ENCODE results near the gene USP24. TPM values are rescaled to one million over a fixed set of nuclear protein-coding genes. Genes with fewer than 3 reads are reported as not detected.

USP24 gene
- total RNA-seq, 1 donor from 2014 or later, result 35.8 TPM

- Histone ChIP-seq H3K4me1 (peaks cover 14% of the 10 kb centered on the region), H3K4me3 (no peak overlapping the region), H3K36me3 (peaks cover 0 to 8% of the 10 kb centered on the region in 2 donors), H3K27me3 (no peaks in the 10 kb centered on the region), H3K9me3 (no peaks in the 10 kb centered on the region), H3K27ac (no peak overlapping the region)
- TF ChIP-seq POLR2AphosphoS5 (IDR thresholded peaks at IDR 0.05; ENCODE audit: insufficient read depth in 1 of 2, low read depth in 1 of 2) (no peak), POLR2A (IDR thresholded peaks at IDR 0.05) (no peak), CTCF (IDR thresholded peaks at IDR 0.05) (no peak)
- DNase-seq (ENCODE audit: extremely low spot score in 2 of 2), result peak in 1 of 2 donors; percentile 95
- intact Hi-C loops (cut with DNase I), result no loop called here
These were observed 152.2 kb downstream of the USP24 start for GRCh38 chr1:55062801-55063576.

DNA sequence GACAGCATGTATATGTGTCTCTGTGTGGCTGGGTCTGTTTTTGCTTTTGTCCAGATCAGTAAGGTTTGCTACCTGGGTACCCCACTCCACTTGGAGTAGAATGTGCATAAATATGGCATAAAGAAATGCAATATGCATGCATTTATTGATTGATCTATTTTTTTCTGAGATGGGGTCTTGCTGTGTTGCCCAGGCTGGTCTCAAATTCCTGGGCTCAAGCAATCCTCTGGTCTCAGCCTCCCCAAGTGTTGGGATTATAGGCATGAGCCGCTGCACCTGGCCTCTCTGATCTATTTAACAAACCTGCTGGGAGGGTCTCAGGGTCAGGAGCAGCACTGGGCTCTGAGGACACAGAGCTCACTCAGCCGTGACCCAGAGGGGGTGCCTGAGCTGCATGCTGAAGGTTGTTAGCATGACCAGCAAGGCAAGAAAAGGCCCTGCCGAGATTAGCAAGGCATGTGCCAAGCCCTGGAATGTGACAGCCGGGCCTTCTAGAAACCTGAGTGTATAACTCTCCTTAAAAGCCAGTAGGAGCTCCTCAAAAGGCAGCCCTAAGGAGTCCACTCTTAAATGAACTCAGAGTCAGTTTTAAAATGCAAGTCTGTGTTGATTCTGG is 153.3 kb downstream of the USP24 start:
- no peak for DNase-seq (ENCODE audit: extremely low spot score in 2 of 2)
- Histone ChIP-seq H3K27me3 (no peaks in the 10 kb centered on the region), H3K36me3 (no peaks in the 10 kb centered on the region), H3K27ac (no peak overlapping the region), H3K9me3 (no peaks in the 10 kb centered on the region), H3K4me3 (no peak overlapping the region), H3K4me1 (peaks cover 14% of the 10 kb centered on the region)
- intact Hi-C loops (cut with DNase I), result no loop called here
- no peak for TF ChIP-seq POLR2AphosphoS5 (IDR thresholded peaks at IDR 0.05; ENCODE audit: insufficient read depth in 1 of 2, low read depth in 1 of 2)
- TF ChIP-seq CTCF (IDR thresholded peaks at IDR 0.05), result no peak
- no peak for TF ChIP-seq POLR2A (IDR thresholded peaks at IDR 0.05)

DNA sequence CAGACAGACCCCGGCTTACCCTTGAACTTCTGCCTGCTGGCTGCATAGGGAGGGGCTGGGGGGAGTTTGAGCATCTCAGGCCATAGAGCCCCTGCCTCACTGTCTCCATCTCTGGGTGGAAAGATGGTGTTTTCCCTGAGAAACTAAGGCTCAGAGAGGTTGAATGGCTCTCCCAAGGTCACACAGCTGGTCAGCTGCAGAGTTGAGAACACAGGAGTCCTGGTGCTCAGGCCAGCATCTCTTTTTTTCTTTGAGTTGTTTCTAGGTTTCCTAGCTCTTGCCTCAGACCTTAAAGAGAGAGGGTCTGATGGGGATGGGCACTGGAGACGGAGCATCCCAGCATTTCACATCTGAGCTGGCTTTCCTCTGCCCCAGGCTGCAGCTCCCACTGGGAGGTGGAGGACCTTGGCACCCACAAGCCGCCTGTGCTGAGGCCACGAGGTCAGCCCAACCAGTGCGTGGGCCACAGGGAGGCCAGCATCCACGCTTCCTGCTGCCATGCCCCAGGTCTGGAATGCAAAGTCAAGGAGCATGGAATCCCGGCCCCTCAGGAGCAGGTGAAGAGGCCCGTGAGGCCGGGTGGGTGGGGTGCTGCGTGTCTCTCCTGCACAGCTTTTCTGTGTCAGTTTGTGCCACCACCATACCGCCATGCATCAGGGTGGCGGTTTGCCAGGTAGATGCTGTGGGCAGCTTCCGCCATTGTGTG is 154.0 kb downstream of the USP24 start:
- H3K27me3 ChIP-seq, result no peaks in the 10 kb centered on the region
- no peak overlapping the region for H3K4me3 ChIP-seq
- H3K27ac ChIP-seq, result no peak overlapping the region
- H3K36me3 ChIP-seq, result no peaks in the 10 kb centered on the region
- TF ChIP-seq POLR2A (IDR thresholded peaks at IDR 0.05), result no peak
- TF ChIP-seq CTCF (IDR thresholded peaks at IDR 0.05), result no peak
- TF ChIP-seq POLR2AphosphoS5 (IDR thresholded peaks at IDR 0.05; ENCODE audit: insufficient read depth in 1 of 2, low read depth in 1 of 2), result no peak
- no peaks in the 10 kb centered on the region for H3K9me3 ChIP-seq
- DNase-seq (ENCODE audit: extremely low spot score in 2 of 2), result peak in 1 of 2 donors; percentile 91
- intact Hi-C loops (cut with DNase I), result no loop called here
- peaks cover 14% of the 10 kb centered on the region for H3K4me1 ChIP-seq

DNA sequence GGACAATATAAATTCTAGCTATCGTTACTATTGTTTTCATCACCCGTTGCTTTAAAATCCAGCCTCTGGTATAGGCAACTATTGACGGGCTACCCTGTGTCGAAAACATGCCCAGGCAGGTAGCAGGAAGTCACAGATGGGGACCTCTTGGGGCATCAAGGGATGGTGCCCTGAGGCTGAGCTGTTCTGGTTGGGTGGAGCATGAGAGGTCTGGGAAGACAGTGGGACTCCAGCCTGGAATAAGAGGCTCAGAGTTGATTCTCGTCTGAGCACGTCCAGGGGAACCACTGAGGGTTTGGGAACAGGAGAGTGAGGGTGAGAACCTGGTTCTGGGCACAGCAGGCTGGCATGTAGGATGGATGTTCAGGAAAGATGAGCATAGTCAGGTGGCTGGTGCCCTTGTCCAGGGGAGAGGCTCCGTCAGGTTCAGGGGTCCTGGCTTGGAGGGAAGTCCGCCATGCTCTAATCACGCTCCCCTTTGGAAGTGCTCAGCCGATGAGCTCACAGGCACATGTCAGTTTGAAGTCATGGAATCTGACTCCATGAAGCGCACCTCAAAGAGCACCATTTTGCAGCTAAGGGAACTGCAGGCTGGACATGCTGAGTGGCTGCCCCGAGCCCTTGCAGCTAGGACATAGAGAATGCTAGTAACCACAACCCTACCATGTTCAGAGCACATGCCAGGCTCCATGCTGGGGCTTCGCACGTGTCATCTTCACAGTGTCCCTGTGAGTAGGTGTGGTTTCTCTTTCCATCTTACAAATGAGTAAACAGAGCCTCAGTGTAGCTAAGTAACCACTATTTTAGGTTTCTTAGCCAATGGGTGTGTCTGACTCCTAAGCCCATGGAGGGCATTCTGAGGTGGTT is 154.8 kb downstream of the USP24 start:
- H3K4me3 ChIP-seq, result no peak overlapping the region
- no peak for TF ChIP-seq POLR2AphosphoS5 (IDR thresholded peaks at IDR 0.05; ENCODE audit: insufficient read depth in 1 of 2, low read depth in 1 of 2)
- TF ChIP-seq POLR2A (IDR thresholded peaks at IDR 0.05), result no peak
- TF ChIP-seq CTCF (IDR thresholded peaks at IDR 0.05), result no peak
- no peaks in the 10 kb centered on the region for H3K36me3 ChIP-seq
- H3K9me3 ChIP-seq, result no peaks in the 10 kb centered on the region
- DNase-seq (ENCODE audit: extremely low spot score in 2 of 2), result peak in 1 of 2 donors; percentile 72
- intact Hi-C loops (cut with DNase I), result no loop called here
- H3K4me1 ChIP-seq, result peaks cover 13% of the 10 kb centered on the region
- no peak overlapping the region for H3K27ac ChIP-seq
- no peaks in the 10 kb centered on the region for H3K27me3 ChIP-seq
